ENCODE data around the gene LMOD2.

DNA sequence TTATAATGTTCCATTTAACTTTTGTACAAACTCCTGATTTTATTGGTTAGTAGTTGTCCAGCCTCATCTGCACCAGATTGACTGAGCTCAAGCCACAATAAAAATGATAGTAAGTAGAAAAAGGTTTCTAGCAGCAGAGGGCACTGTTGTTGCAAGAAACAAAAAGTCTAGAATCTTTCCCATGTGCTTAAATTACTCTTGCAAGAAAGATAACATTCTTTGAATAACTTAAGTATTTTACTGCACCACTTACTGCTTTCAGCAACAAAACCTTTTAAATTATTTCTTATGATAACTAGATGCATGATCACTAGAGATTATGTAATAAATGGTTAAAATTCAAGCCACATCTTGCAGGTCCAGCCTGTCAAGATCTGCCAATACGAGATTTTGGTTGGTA is 27.0 kb downstream of the LMOD2 start:
- TF ChIP-seq, protein P1, sequence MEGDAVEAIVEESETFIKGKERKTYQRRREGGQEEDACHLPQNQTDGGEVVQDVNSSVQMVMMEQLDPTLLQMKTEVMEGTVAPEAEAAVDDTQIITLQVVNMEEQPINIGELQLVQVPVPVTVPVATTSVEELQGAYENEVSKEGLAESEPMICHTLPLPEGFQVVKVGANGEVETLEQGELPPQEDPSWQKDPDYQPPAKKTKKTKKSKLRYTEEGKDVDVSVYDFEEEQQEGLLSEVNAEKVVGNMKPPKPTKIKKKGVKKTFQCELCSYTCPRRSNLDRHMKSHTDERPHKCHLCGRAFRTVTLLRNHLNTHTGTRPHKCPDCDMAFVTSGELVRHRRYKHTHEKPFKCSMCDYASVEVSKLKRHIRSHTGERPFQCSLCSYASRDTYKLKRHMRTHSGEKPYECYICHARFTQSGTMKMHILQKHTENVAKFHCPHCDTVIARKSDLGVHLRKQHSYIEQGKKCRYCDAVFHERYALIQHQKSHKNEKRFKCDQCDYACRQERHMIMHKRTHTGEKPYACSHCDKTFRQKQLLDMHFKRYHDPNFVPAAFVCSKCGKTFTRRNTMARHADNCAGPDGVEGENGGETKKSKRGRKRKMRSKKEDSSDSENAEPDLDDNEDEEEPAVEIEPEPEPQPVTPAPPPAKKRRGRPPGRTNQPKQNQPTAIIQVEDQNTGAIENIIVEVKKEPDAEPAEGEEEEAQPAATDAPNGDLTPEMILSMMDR (IDR thresholded peaks at IDR 0.05 in 2 of 3, conservative IDR thresholded peaks at IDR 0.05 in 1 of 3; ENCODE audit: control insufficient read depth in 2 of 3, extremely low read depth in 1 of 3, insufficient read depth in 1 of 3, low read depth in 3 of 3, low read length in 3 of 3) = peak; percentile 35 to 61 (median 46); a peak in 5 of 6 replicates
- TF ChIP-seq HDAC6 (IDR thresholded peaks at IDR 0.05; ENCODE audit: unreplicated experiment) = no peak

All from GM12878 (cell line).